ENCODE measurements around the gene ANKS1A.
"Not testable (repeated sequence)": the region's sequence is repeated elsewhere in the genome, so short reads cannot be mapped to it uniquely, and the experiment has no call there.

Gene ANKS1A

GRCh38 chr6:34922177-34922663 is 33.2 kb downstream of the ANKS1A start:
- DNase-seq (ENCODE audit: low read depth) = peak; percentile 45

- DNase-seq (ENCODE audit: low read depth) = no peak
These were observed 36.0 kb downstream of the ANKS1A start for GRCh38 chr6:34924831-34925625.

GRCh38 chr6:34926655-34927054 is 37.6 kb downstream of the ANKS1A start:
- DNase-seq (ENCODE audit: low read depth) = no peak

GRCh38 chr6:34928220-34928619 is 39.2 kb downstream of the ANKS1A start:
- no peak for DNase-seq (ENCODE audit: low read depth)

- no peak for DNase-seq (ENCODE audit: low read depth)
These were observed 39.6 kb downstream of the ANKS1A start for GRCh38 chr6:34928695-34929094.

GRCh38 chr6:34929241-34929978 is 40.4 kb downstream of the ANKS1A start:
- no peak for DNase-seq (ENCODE audit: low read depth)

GRCh38 chr6:34930221-34930620 is 41.2 kb downstream of the ANKS1A start:
- no peak for DNase-seq (ENCODE audit: low read depth)

GRCh38 chr6:34932202-34932601 is 43.1 kb downstream of the ANKS1A start:
- not testable (repeated sequence) for DNase-seq (ENCODE audit: low read depth)

GRCh38 chr6:34934516-34934915 is 45.5 kb downstream of the ANKS1A start:
- peak; percentile 39 for DNase-seq (ENCODE audit: low read depth)

GRCh38 chr6:34938268-34938667 is 49.2 kb downstream of the ANKS1A start:
- no peak for DNase-seq (ENCODE audit: low read depth)

GRCh38 chr6:34940030-34940434 is 51.0 kb downstream of the ANKS1A start:
- DNase-seq (ENCODE audit: low read depth) = no peak

GRCh38 chr6:34941421-34941820 is 52.4 kb downstream of the ANKS1A start:
- DNase-seq (ENCODE audit: low read depth) = no peak

- DNase-seq (ENCODE audit: low read depth) = no peak
These were observed 56.3 kb downstream of the ANKS1A start for GRCh38 chr6:34945317-34945716.

GRCh38 chr6:34947561-34947960 is 58.5 kb downstream of the ANKS1A start:
- no peak for DNase-seq (ENCODE audit: low read depth)

- no peak for DNase-seq (ENCODE audit: low read depth)
These were observed 60.6 kb downstream of the ANKS1A start for GRCh38 chr6:34949636-34950035.

- DNase-seq (ENCODE audit: low read depth) = no peak
These were observed 61.8 kb downstream of the ANKS1A start for GRCh38 chr6:34950849-34951248.

- DNase-seq (ENCODE audit: low read depth) = no peak
These were observed 62.7 kb downstream of the ANKS1A start for GRCh38 chr6:34951731-34952130.

- DNase-seq (ENCODE audit: low read depth) = peak; percentile 67
These were observed 64.3 kb downstream of the ANKS1A start for GRCh38 chr6:34953061-34954025.

- no peak for DNase-seq (ENCODE audit: low read depth)
These were observed 66.4 kb downstream of the ANKS1A start for GRCh38 chr6:34955442-34955841.

GRCh38 chr6:34957231-34957783 is 68.3 kb downstream of the ANKS1A start:
- DNase-seq (ENCODE audit: low read depth) = no peak

- no peak for DNase-seq (ENCODE audit: low read depth)
These were observed 69.7 kb downstream of the ANKS1A start for GRCh38 chr6:34958734-34959133.

GRCh38 chr6:34959224-34959623 is 70.2 kb downstream of the ANKS1A start:
- DNase-seq (ENCODE audit: low read depth) = no peak

Measured in fibroblast of gingiva (primary cell).